ENCODE measurements around the gene B4GALNT1. TPM values are rescaled to one million over a fixed set of nuclear protein-coding genes. Genes with fewer than 3 reads are reported as not detected.

Gene B4GALNT1
- total RNA-seq, 1 experiment from 2014 or later, result 82.6 TPM

DNA sequence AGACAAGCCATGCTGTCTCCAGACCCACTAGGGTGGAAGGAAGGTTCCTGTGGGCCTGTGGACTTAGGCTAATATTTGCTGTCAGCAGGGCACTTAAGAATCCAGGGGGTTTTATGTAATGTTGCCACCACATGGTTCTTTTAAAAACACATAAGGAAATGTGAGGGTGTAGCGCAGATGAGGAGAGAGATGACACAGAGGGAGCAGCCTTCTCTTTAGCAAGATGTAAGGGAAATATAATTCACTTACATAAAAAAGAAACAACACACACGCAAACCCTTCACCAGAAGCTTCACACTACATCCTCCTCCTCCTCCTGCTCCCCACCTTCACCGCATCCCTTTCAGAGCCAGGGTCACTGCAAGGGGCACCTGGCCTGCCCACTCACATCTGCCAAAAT is 46.9 kb downstream of the B4GALNT1 start:
- DNase-seq (ENCODE audit: low spot score), result no peak

DNA sequence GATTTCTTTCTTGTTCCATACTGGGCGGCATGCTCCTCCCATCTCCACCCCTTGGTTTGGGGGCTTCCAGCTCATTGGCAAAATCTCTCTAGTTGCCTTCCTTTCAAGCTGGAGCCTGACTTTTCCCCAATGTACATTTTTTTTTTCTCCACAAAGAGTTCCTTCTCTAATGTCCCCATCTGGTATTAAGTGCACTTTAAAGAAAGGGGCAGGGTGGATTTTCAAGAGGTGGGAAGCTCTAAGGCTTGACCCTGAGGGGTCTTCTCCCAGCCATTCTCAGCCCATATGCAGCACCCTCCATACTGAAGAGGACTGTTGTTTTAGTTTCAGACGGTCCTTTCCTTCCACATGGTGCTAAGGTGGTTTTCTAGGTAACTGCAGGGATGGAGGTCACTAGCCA is 47.8 kb downstream of the B4GALNT1 start:
- DNase-seq (ENCODE audit: low spot score), result no peak

DNA sequence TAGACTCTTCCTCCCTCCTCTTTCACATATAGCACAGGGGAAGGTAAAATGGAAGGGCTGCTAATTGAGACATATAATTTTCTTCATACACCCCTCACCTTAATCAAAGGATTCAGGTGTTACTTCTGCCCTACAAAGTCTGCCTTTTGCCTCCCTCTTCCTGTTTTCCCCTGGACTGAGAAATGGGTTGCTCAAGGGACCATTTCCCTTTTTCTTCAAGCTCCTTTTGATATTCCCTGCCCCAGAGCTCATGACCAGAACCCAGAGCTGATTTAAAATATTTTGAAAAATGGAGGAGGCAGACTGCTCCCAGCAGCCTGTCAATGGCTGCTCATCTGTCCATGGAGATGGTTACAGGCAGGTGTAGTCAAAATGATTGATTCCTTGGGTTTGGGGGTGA is 48.3 kb downstream of the B4GALNT1 start:
- DNase-seq (ENCODE audit: low spot score), result no peak

DNA sequence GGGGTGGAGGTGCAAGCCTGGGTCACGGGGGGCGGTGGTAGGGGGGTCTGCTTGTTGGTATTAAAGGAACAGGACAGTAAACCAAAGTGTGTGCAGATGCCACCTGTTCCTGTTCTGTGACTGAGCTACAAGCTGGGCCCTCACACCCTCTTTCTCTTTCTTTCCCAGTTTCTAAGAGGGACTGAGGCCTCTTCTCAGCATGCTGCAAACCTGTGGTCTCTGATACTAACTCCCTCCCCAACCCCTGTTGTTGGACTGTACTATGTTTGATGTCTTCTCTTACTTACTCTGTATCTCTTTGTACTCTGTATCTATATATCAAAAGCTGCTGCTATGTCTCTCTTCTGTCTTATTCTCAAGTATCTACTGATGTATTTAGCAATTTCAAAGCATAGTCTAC is 49.0 kb downstream of the B4GALNT1 start:
- DNase-seq (ENCODE audit: low spot score), result no peak

DNA sequence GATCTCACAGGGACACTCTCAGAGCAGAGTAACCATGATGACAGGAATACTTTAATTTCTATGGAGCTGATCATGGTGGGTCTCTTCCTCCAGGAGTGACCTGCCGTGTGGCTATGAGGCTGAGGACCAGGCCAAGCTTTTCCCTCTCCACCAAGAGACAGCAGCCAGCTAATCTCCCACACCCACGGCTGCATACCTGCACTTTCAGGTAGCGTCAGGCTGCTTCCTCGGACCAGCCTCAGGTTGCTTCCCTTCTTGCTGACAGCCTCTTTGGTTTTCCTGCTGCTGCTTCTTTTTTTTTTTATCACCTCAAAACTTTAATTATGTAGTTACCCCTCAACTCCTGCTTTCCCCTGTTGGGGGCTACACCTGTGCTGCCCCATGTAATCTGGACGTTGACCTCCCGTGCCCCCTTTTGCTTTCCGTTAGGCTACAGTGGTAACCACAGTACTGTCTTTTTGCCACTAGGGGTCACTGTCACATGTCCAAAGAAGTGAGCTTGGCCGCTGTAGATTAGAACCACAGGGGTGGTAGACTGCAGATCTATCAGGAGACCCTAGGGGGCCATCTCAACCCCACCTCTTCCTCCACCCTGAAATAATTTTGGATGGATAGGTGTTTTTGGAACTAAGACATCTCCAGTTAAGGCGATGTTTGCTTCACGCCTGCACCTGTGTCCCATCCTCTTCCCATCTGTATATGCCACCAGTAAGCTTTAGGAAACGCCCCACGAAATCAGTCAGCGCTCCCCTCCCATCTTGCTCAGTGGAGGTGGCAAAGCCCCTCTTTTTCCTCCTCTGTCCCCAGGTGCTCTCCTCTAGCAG is 49.8 kb downstream of the B4GALNT1 start:
- DNase-seq (ENCODE audit: low spot score), result peak; percentile 66

DNA sequence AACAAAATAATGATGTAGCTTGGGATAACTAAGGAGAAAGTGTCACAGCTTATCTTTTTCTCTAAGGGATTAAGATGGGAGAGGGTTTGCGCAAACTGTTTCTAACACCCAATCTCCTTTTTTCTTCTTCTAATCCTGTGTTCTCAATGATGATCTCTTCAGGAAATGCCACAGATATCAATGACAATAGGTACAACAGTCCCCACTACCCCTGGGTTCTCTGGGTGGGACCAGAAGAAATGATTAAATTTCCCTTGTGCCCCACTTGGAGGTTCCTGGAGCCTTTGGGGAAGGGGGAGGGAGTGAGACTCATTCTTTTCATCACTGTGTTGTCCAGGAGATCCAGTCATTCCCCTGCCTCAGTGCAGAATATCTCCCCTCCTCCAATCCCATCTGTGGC is 50.6 kb downstream of the B4GALNT1 start:
- no peak for DNase-seq (ENCODE audit: low spot score)

DNA sequence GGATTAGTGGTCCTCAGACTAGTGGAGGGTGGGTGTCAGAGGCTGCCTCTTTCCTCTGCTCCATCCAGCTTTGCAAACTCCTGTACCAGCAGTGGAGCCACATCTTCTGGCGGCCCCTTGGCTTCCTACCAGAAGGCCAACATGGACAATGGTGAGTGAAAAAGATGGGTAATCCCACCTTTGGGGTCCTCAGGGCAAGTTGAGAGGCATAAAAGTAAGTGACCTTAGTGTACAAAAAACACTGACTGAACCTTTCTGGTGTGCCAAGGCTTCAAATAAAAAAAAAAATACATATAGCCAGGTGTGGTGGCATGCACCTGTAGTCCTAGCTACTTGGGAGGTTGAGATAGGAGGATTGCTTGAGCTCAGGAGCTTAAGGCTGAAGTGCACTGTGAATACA is 51.2 kb downstream of the B4GALNT1 start:
- DNase-seq (ENCODE audit: low spot score), result no peak

DNA sequence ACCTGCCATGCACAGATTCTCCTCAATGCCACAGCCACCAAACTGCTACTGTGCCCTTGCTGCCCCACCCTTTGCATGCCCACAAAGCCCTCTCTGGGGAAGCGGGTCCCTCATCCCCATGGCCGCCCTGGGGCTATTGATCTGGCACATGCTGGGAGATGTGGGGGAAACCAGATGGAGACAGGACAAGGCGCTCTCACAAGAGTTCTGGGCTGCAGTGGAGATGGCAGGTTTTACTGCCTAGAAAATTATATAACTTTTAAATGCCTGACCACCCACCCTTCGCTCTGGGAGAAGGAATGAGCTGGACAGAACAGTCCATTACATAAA is 52.6 kb downstream of the B4GALNT1 start:
- DNase-seq (ENCODE audit: low spot score), result no peak

DNA sequence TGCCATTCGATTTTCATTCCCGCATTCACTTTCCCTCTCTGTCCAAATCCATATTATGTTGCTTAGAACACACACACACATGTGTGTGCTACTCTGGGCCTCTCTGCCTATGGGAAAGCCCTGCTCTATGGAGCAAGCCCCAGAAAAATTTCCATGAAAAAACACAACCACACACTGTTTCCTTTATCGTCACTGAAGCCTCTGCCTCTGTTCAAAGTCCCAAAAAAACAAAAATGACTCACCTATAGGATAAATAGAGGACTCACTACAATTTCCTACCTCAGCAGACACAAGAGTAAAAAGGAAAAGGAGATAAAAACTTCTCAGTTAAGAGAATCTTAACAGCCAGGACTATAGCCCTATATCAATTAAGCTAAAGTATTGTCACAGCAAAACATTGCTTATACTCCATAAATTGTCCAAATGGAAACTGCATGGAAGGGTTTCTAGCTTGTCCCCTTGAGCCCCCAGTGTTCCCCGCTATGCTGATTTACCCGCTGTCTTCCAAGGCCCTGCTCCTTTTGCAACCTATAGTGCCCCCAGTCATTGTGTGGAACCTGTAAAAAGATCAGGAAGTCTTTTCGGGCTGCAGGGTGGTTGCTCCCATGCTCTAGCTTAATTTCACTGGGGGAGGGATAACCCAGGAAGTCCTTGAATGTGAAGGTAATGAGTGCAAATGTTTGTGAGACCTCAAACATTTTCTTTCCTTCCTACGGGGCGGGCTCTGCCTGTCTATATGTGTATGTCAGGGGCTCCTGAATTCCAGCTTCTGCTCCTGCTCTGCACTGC is 53.1 kb downstream of the B4GALNT1 start:
- no peak for DNase-seq (ENCODE audit: low spot score)

DNA sequence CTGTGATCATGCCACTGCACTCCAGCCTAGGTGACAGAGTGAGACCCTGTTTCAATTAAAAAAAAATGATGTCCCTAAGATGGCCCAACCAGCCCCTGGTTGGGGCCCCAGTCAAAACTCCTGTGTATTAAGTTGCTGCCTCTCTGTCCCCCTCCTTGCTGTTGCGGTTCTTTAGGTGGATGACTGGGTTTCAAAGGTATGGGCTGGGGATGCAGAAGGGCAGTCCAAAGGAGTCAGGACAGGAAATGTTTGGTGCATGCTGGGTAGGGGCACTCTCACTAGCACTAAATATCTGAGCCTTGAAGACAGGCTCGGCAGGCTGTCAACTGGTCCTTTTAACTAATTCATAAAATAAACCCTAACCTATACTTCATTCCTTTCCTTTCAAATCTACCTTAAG is 54.0 kb downstream of the B4GALNT1 start:
- no peak for DNase-seq (ENCODE audit: low spot score)

DNA sequence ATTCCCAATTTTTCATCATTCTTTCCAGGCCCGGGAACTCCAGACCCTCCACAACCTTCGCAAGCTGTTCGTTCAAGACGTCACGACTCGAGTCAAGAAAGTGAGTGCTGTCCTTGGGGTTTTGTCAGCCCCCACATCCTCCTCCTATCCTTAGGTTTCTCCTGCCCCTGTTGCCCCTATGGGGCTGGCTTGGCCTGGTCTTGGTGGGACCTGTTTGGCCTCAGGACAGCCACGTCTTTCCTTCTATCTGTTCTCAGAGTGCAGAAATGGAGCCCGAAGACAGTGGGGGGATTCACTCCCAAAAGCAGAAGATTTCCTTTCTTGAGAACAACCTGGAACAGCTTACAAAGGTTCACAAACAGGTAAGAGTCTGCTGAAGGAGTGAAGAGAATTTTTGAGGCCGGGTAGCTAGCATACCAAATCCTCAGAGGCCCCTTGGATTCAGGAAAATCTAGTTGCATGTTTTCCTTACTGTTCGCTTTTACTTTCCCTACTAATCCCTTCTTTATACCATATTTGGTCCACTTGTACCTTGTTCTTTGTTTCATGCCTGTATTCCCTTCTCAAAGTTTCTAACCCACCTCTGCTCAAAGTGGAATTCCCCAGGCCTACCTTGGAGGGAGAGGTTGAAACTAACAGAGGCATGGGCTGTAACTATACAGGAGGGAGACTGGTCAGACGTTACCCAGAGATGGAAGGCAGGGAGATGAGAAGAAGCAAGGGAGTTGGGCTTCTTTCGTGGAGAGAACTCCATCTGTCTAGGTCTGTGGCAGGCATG is 54.8 kb downstream of the B4GALNT1 start:
- DNase-seq (ENCODE audit: low spot score), result no peak

DNA sequence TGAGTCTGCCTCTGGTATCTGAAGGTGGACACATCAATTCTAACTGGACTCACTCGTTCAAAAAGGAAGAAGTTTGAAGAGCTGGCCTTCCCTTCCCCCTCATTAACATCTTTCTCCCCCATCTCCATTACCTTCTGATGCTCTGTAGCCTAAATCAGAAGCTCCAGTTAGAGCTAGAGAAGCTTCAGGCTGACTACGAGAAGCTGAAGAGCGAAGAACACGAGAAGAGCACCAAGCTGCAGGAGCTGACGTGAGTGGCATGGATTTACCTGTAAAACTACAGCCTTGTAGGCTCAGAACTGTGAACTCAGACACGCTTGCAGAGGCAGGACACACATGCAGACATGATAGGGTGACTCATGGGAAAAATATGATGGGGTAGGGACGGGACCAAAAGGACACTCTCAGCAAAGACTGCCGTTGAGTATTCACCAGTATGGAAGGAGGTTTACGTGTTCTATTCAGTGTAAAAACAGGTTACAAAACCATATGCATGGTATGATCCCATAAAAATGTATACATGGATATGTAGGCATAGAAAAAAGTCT is 56.3 kb downstream of the B4GALNT1 start:
- DNase-seq (ENCODE audit: low spot score), result no peak

Other genes with a start within 250 kb of the B4GALNT1 start
- gene R3HDM2, start 202.2 kb downstream of the B4GALNT1 start, total RNA-seq (2014; rRNA removed; shearing (Covaris generic)), result 9.4 and 16.3 TPM in 2 replicates
- not detected in 2 replicates for gene INHBC, start 198.4 kb downstream of the B4GALNT1 start, total RNA-seq (2014; rRNA removed; shearing (Covaris generic))
- gene INHBE, start 177.9 kb downstream of the B4GALNT1 start, total RNA-seq (2014; rRNA removed; shearing (Covaris generic)), result 0.14 and 0.17 TPM in 2 replicates
- 0.19 and 4.1 TPM in 2 replicates for gene GLI1, start 173.4 kb downstream of the B4GALNT1 start, total RNA-seq (2014; rRNA removed; shearing (Covaris generic))
- gene ARHGAP9, start 153.3 kb downstream of the B4GALNT1 start, total RNA-seq (2014; rRNA removed; shearing (Covaris generic)), result 0.43 and 0.79 TPM in 2 replicates
- gene MARS1, start 145.1 kb downstream of the B4GALNT1 start, total RNA-seq (2014; rRNA removed; shearing (Covaris generic)), result 86.0 and 319 TPM in 2 replicates
- gene DDIT3, start 112.7 kb downstream of the B4GALNT1 start, total RNA-seq (2014; rRNA removed; shearing (Covaris generic)), result 45.3 and 46.9 TPM in 2 replicates
- gene MBD6, start 110.4 kb downstream of the B4GALNT1 start, total RNA-seq (2014; rRNA removed; shearing (Covaris generic)), result 2.3 and 11.8 TPM in 2 replicates
- gene DCTN2, start 86.0 kb downstream of the B4GALNT1 start, total RNA-seq (2014; rRNA removed; shearing (Covaris generic)), result 133 and 149 TPM in 2 replicates
- 0.36 and 0.67 TPM in 2 replicates for gene KIF5A, start 83.2 kb downstream of the B4GALNT1 start, total RNA-seq (2014; rRNA removed; shearing (Covaris generic))
- 42.5 and 54.0 TPM in 2 replicates for gene PIP4K2C, start 42.0 kb downstream of the B4GALNT1 start, total RNA-seq (2014; rRNA removed; shearing (Covaris generic))
- 13.6 and 21.3 TPM in 2 replicates for gene DTX3, start 28.4 kb downstream of the B4GALNT1 start, total RNA-seq (2014; rRNA removed; shearing (Covaris generic))
- gene ARHGEF25, start 21.8 kb downstream of the B4GALNT1 start, total RNA-seq (2014; rRNA removed; shearing (Covaris generic)), result 20.6 and 23.0 TPM in 2 replicates
- 103 and 144 TPM in 2 replicates for gene OS9, start 60.9 kb upstream of the B4GALNT1 start, total RNA-seq (2014; rRNA removed; shearing (Covaris generic))
- 0.02 and 0.55 TPM in 2 replicates for gene AGAP2, start 105.5 kb upstream of the B4GALNT1 start, total RNA-seq (2014; rRNA removed; shearing (Covaris generic))
- gene TSPAN31, start 111.8 kb upstream of the B4GALNT1 start, total RNA-seq (2014; rRNA removed; shearing (Covaris generic)), result 31.2 and 33.3 TPM in 2 replicates
- 300 and 506 TPM in 2 replicates for gene CDK4, start 119.1 kb upstream of the B4GALNT1 start, total RNA-seq (2014; rRNA removed; shearing (Covaris generic))
- gene MARCHF9, start 121.9 kb upstream of the B4GALNT1 start, total RNA-seq (2014; rRNA removed; shearing (Covaris generic)), result 10.5 and 12.9 TPM in 2 replicates
- gene CYP27B1, start 133.9 kb upstream of the B4GALNT1 start, total RNA-seq (2014; rRNA removed; shearing (Covaris generic)), result 0.90 and 2.1 TPM in 2 replicates
- 4.3 and 5.1 TPM in 2 replicates for gene METTL1, start 138.9 kb upstream of the B4GALNT1 start, total RNA-seq (2014; rRNA removed; shearing (Covaris generic))
- gene EEF1AKMT3, start 139.4 kb upstream of the B4GALNT1 start, total RNA-seq (2014; rRNA removed; shearing (Covaris generic)), result 3.3 and 7.8 TPM in 2 replicates
- gene TSFM, start 149.6 kb upstream of the B4GALNT1 start, total RNA-seq (2014; rRNA removed; shearing (Covaris generic)), result 51.0 and 54.8 TPM in 2 replicates
- gene AVIL, start 185.5 kb upstream of the B4GALNT1 start, total RNA-seq (2014; rRNA removed; shearing (Covaris generic)), result 0.41 and 0.98 TPM in 2 replicates
- 26.9 and 27.5 TPM in 2 replicates for gene CTDSP2, start 213.5 kb upstream of the B4GALNT1 start, total RNA-seq (2014; rRNA removed; shearing (Covaris generic))